K562 (cell line): Measurements from ENCODE around the gene HK1. TPM values are rescaled to one million over a fixed set of nuclear protein-coding genes. Genes with fewer than 3 reads are reported as not detected.
A peak's percentile ranks its signal among the peaks of the same experiment; 100 is the strongest.

Experiments used
- ARNT ChIP-seq, 2 experiments: fragments of 450-650 bp; IDR thresholded peaks; 2 replicates each; pipeline ENCODE4 v1.6.1; 2016; ENCODE audit warnings: mild to moderate bottlenecking in 1 of 2
- ATF1 ChIP-seq, 2 experiments: fragments of 450-650 bp in 1 of 2; IDR thresholded peaks; 2 replicates each; pipeline ENCODE4 v1.6.1; 2016; ENCODE audit warnings: missing compliant biosample characterization in 1 of 2, missing genetic modification characterization in 1 of 2
- BMI1 ChIP-seq: fragments of 150-350 bp; IDR thresholded peaks from 2 replicates; pipeline ENCODE4 v1.6.1; 2014; ENCODE audit warnings: low read length
- CHD4 ChIP-seq: fragments of 200-600 bp; sonication (generic); IDR thresholded peaks from 3 replicates; pipeline ENCODE4 v1.6.1; 2012; ENCODE audit warnings: low read depth, mild to moderate bottlenecking, mixed read lengths, low read length, inconsistent platforms; ENCODE audit not compliant: insufficient read depth, insufficient replicate concordance, poor library complexity, severe bottlenecking
- CXXC5 ChIP-seq: fragments of 250-450 bp; sonication (Bioruptor Pico); IDR thresholded peaks from 2 replicates; pipeline ENCODE4 v1.8.0; 2022; ENCODE audit warnings: inconsistent platforms, mild to moderate bottlenecking, moderate library complexity
- ELK1 ChIP-seq: sonication (generic); formaldehyde crosslinking; IDR thresholded peaks from 2 replicates; pipeline ENCODE4 v1.8.1; 2022; ENCODE audit warnings: missing genetic modification reagents
- ELK3 ChIP-seq: fragments of 450-650 bp; formaldehyde crosslinking; IDR thresholded peaks from 2 replicates; pipeline ENCODE4 v1.4.0; 2020; ENCODE audit warnings: mild to moderate bottlenecking
- EZH2 ChIP-seq: IDR thresholded peaks from 2 replicates; pipeline ENCODE4 v1.6.1; 2012; ENCODE audit warnings: low read depth, mild to moderate bottlenecking, inconsistent platforms, low read length, borderline replicate concordance
- FOXP1 ChIP-seq: sonication (generic); formaldehyde crosslinking; IDR thresholded peaks from 2 replicates; pipeline ENCODE4 v1.8.0; 2022; ENCODE audit warnings: mild to moderate bottlenecking, missing genetic modification reagents
- GTF2E2 ChIP-seq: fragments of 200-800 bp; sonication (Bioruptor generic); IDR thresholded peaks from 2 replicates; pipeline ENCODE4 v1.6.1; 2016; ENCODE audit warnings: missing genetic modification characterization, missing compliant biosample characterization
- HDAC6 ChIP-seq: IDR thresholded peaks from 2 replicates; pipeline ENCODE4 v1.6.1; 2012; ENCODE audit warnings: low read depth, mild to moderate bottlenecking, control low read depth, inconsistent platforms, low read length, moderate library complexity
- HMGXB4 ChIP-seq: sonication (generic); formaldehyde crosslinking; IDR thresholded peaks from 2 replicates; pipeline ENCODE4 v1.8.1; 2023; ENCODE audit warnings: mild to moderate bottlenecking, missing genetic modification reagents
- NFIX ChIP-seq: fragments of 250-450 bp; sonication (Bioruptor Pico); IDR thresholded peaks from 2 replicates; pipeline ENCODE4 v1.4.0; 2020; ENCODE audit warnings: low read depth, mild to moderate bottlenecking, moderate library complexity
- POLR3A ChIP-seq: IDR thresholded peaks from 2 replicates; pipeline ENCODE4 v1.6.1; 2011; ENCODE audit warnings: borderline replicate concordance, mild to moderate bottlenecking, moderate library complexity; ENCODE audit not compliant: insufficient read length, insufficient read depth; ENCODE audit errors: extremely low read depth
- ZBTB26 ChIP-seq: fragments of 450-650 bp; formaldehyde crosslinking; IDR thresholded peaks from 2 replicates; pipeline ENCODE4 v1.4.0; 2022; ENCODE audit warnings: missing genetic modification characterization
- ZNF609 ChIP-seq: sonication (generic); formaldehyde crosslinking; IDR thresholded peaks from 2 replicates; pipeline ENCODE4 v1.8.1; 2023; ENCODE audit warnings: missing genetic modification reagents, mild to moderate bottlenecking, borderline replicate concordance
- ZNF696 ChIP-seq: fragments of 250-450 bp; sonication (Bioruptor Pico); conservative IDR thresholded peaks from 2 replicates; pipeline ENCODE4 v1.4.0; 2020; ENCODE audit warnings: mild to moderate bottlenecking, moderate library complexity
- polyA plus RNA-seq, 8 experiments: library from polyadenylated mRNA; depleted of rRNA in 4 of 8; stranded (reverse) in 5 of 8; unstranded in 3 of 8; fragments of >200 nt; fragmentation: Nextera tagmentation in 2 of 8; fragmentation: Illumina TruSeq in 1 of 8; extraction: Ambion mirVana in 2 of 8; extraction: Trizol in 1 of 8; gene quantifications; 2 replicates each; pipeline versions ENCODE4 v1.2.1 to v1.2.3, GENCODE V29; 2011 to 2014; ENCODE audit warnings: inconsistent platforms in 1 of 8, missing spikeins in 1 of 8
- total RNA-seq, 7 experiments: library from RNA; depleted of rRNA in 6 of 7; stranded (reverse); fragments of >200 nt in 6 of 7; fragmentation: Illumina TruSeq in 2 of 7; extraction: Trizol in 2 of 7; gene quantifications; 2 replicates each; pipeline versions ENCODE4 v1.2.1 to v1.2.3, GENCODE V29; 2011 to 2021; ENCODE audit warnings: low replicate concordance in 1 of 7

The HK1 gene
- total and polyA plus RNA-seq, 9 of the 15 experiments (the other 6 are each of a cell fraction or from before 2014, with no cell fraction given) = 29.2 to 444 (median 193) TPM

GRCh38 chr10:69316313-69317059 lies 38.2 kb downstream of the HK1 start (continued):
- no peak for TF ChIP-seq ZBTB26 (CRISPR knock-in tag)
- TF ChIP-seq ELK3 (CRISPR knock-in tag) = no peak
- no peak for TF ChIP-seq CHD4
- TF ChIP-seq POLR3A = no peak
- no peak for TF ChIP-seq BMI1
- no peak for TF ChIP-seq ZNF609
- 0 out of 2 replicates have a peak, but pooled peaks have one; percentile 8 for TF ChIP-seq GTF2E2 (tag)
- 0 out of 2 replicates have a peak, but pooled peaks have one; percentile 25 for TF ChIP-seq FOXP1 (CRISPR knock-in tag)
- TF ChIP-seq EZH2 = no peak
- no peak for TF ChIP-seq HMGXB4 (CRISPR knock-in tag)
- TF ChIP-seq HDAC6 = no peak
- TF ChIP-seq ARNT (IDR thresholded peaks at IDR 0.05) = no peak
- no peak for TF ChIP-seq CXXC5 (CRISPR knock-in tag)
- TF ChIP-seq NFIX (CRISPR knock-in tag) = no peak
- no peak for TF ChIP-seq ZNF696 (CRISPR knock-in tag)
- no peak for TF ChIP-seq ELK1 (CRISPR knock-in tag)
- no peak for TF ChIP-seq ATF1 (CRISPR knock-in tag; IDR thresholded peaks at IDR 0.05)
- no peak for TF ChIP-seq ATF1 (tag; IDR thresholded peaks at IDR 0.05)
